Measurements from ENCODE around the gene FBXO45.
"Not testable (repeated sequence)": the region's sequence is repeated elsewhere in the genome, so short reads cannot be mapped to it uniquely, and the experiment has no call there.

FBXO45 gene

DNA sequence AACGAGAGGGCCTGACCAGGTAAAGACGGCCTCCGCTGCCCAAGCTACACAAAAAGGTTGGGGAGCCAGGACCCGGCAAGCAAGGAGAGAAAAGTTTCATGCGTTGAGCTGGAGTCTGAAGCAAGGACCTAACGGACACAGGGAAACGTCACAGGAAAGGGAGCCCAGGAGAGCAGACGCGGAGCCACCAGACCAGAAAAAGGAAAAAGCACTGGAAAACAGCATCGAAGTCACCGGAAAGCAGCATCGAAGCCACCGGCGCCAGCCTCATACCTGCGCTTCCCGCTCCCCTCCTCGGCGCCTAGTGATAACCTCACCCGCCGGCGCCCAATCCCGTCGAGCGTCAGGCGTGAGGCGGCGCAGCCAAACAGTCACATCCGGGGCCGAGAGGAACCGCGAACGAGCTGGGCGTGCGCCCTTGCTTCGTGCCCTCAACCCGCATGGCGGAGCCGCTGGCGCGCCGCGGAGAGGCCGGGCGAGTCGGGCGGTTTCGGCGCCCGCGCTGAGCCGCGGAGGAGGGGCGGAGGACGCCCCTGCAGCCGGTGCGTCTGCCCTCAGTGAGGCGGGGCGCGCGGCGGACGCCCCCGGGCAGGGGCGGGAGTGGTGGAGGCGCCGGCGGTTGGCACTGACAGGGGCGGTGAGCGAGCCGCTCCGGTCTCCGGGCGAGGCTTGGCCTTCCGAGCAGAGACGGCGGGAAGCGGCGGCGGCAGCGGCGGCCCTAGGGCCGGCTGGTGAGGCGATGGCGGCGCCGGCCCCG, at the start of gene FBXO45, which contains the start of gene WDR53:
FBXO45 (plus strand) TSS at position 415 of the 757 bp plus-strand sequence; CDS start at position 740, 325 bp downstream.
WDR53 (minus strand) TSS at position 309 of the 757 bp plus-strand sequence. CDS start 7,079 bp downstream, outside the sequence.
- DNase-seq (ENCODE audit: low read depth in 2 of 2) = peak; percentile 90 to 96

GRCh38 chr3:196518966-196519717, 49.3 kb upstream of the FBXO45 start:
- peak in 1 of 2 donors; percentile 27 for DNase-seq (ENCODE audit: low read depth in 2 of 2)

- DNase-seq (ENCODE audit: low read depth in 2 of 2) = no peak
Observed at GRCh38 chr3:196519718-196520082, 48.8 kb upstream of the FBXO45 start.

- not testable (repeated sequence) for DNase-seq (ENCODE audit: low read depth in 2 of 2)
Observed at GRCh38 chr3:196521291-196521690, 47.2 kb upstream of the FBXO45 start.

DNA sequence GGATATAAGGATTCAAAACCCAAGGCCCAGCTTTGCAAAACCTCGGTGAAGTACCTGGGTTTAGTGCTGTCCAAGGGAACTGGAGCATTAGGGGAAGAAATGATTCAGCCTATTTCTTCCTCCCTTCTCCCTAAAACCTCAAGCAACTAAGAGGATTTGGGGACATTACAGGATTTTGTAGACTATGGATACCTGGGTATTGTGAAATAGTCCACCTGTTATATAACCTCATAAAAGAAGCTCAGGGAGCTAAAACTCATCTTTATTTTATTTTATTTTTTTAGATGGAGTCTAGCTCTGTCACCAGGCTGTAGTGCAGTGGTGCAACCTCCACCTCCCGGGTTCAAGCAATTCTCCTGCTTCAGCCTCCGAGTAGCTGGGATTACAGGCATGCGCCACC, 44.6 kb upstream of the FBXO45 start:
- DNase-seq (ENCODE audit: low read depth in 2 of 2) = no peak

DNA sequence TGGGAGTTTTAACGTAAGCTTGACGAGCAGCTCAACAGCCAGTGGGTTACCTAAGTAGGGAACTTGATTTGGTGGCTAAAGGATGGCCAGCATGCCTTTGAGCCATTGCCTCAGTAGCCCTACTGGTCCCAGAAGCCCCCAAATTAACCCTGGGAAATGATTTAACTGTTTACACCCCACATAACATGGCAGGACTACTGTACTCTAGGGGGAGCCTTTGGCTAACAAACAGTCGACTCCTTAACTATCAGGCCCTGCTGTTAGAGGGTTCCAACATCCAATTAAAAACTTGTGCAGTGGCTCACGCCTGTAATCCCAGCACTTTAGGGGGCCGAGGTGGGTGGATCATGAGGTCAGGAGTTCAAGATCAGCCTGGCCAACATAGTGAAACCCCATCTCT, 43.9 kb upstream of the FBXO45 start:
- DNase-seq (ENCODE audit: low read depth in 2 of 2) = no peak

- no peak for DNase-seq (ENCODE audit: low read depth in 2 of 2)
Observed at GRCh38 chr3:196525141-196525540, 43.3 kb upstream of the FBXO45 start.

GRCh38 chr3:196528639-196529233, 39.7 kb upstream of the FBXO45 start:
- DNase-seq (ENCODE audit: low read depth in 2 of 2) = peak; percentile 47 to 67

DNA sequence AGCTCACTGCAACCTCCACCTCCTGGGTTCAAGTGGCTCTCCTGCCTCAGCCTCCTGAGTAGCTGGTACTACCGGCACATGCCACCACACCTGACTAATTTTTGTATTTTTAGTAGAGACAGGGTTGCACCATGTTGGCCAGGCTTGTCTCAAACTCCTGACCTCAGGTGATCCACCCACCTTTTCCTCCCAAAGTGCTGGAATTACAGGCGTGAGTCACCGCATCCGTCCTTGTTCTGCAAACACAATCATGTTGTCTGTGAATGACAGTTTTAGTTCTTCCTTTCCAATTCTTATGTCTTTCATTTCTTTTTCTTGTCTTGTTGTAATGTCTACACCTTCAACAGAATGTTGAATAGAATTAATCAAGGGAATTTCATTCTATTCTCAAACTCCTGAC, 37.0 kb upstream of the FBXO45 start:
- DNase-seq (ENCODE audit: low read depth in 2 of 2) = no peak

- DNase-seq (ENCODE audit: low read depth in 2 of 2) = no peak
Observed at GRCh38 chr3:196533260-196533681, 35.2 kb upstream of the FBXO45 start.

- peak; percentile 29 to 57 for DNase-seq (ENCODE audit: low read depth in 2 of 2)
Observed at GRCh38 chr3:196537319-196537984, 31.0 kb upstream of the FBXO45 start.

GRCh38 chr3:196541684-196542445, 26.6 kb upstream of the FBXO45 start:
- no peak for DNase-seq (ENCODE audit: low read depth in 2 of 2)

DNA sequence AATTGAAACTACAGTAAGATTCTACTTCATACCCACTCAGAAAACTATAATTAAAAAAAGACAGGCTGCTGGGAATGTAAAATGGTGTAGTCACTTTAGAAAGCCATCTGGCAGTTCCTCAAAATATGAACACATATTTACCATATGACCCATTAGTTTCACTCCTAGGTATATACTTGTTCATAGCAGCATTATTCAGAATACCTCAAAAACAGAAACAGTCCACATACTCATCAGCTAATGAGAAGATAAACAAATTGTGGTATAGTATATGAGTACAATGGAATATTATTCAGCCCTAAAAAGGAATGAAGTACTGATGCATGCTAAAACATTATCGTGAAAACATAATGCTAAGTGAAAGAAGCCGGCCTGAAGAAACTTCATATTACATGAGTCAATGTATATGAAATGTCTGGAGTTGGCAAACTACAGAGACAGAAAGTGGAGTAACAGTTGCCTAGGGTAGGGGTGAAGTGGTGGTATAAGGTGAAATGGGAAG, 23.9 kb upstream of the FBXO45 start:
- DNase-seq (ENCODE audit: low read depth in 2 of 2) = no peak

GRCh38 chr3:196546537-196546936, 21.9 kb upstream of the FBXO45 start:
- no peak for DNase-seq (ENCODE audit: low read depth in 2 of 2)

- no peak for DNase-seq (ENCODE audit: low read depth in 2 of 2)
Observed at GRCh38 chr3:196547067-196547466, 21.4 kb upstream of the FBXO45 start.

- DNase-seq (ENCODE audit: low read depth in 2 of 2) = not testable (repeated sequence)
Observed at GRCh38 chr3:196549312-196549711, 19.1 kb upstream of the FBXO45 start.

GRCh38 chr3:196550172-196550571, 18.3 kb upstream of the FBXO45 start:
- DNase-seq (ENCODE audit: low read depth in 2 of 2) = not testable (repeated sequence)

- DNase-seq (ENCODE audit: low read depth in 2 of 2) = no peak
Observed at GRCh38 chr3:196552253-196552652, 16.2 kb upstream of the FBXO45 start.

- no peak for DNase-seq (ENCODE audit: low read depth in 2 of 2)
Observed at GRCh38 chr3:196553551-196553950, 14.9 kb upstream of the FBXO45 start.

DNA sequence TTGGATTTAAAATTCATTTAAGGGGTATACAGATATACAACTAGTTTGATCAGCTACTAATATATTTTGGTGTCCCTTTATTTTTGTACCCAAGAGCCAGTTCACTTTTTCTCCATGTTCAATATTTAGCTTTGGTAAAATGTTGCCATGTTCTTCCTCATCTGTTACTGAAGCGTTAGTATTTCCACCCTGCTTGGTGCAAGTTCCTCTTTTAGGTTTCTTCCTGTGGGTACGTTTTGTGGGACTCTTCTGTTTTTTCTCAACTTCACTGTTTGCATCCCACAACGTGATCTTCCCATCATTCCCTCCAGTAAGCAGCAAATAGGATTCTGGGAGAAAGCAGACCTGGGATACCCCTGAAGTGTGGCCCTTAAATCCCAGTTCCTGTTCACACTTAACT, 14.3 kb upstream of the FBXO45 start:
- DNase-seq (ENCODE audit: low read depth in 2 of 2) = no peak

GRCh38 chr3:196555295-196555694, 13.2 kb upstream of the FBXO45 start:
- no peak for DNase-seq (ENCODE audit: low read depth in 2 of 2)
